Colon (tissue), 2 donors: ENCODE measurements around the gene DONSON.
"Not testable (repeated sequence)": the region's sequence is repeated elsewhere in the genome, so short reads cannot be mapped to it uniquely, and the experiment has no call there.

Source experiments
- FAIRE-seq: peaks from 2 replicates; lab custom pipeline; 2012; peaks lifted over from hg19 to GRCh38; lab: Jason Lieb, UNC
- donor health status: control.
- donor health status: control.

Gene DONSON

GRCh38 chr21:33588485-33589335 is at the start of gene DONSON:
Gene DONSON, minus strand, starts transcription at chr21:33588684. Its CDS starts 43 bp downstream, at chr21:33588641.
- FAIRE-seq = no peak

GRCh38 chr21:33634254-33634653 is 45.8 kb upstream of the DONSON start:
- FAIRE-seq = no peak

GRCh38 chr21:33626151-33626550 is 37.7 kb upstream of the DONSON start:
- FAIRE-seq = not testable (repeated sequence)

- FAIRE-seq = no peak
Measured at GRCh38 chr21:33622253-33622652, 33.8 kb upstream of the DONSON start.

- no peak for FAIRE-seq
Measured at GRCh38 chr21:33619726-33620125, 31.2 kb upstream of the DONSON start.

- FAIRE-seq = no peak
Measured at GRCh38 chr21:33618407-33618806, 29.9 kb upstream of the DONSON start.

- not testable (repeated sequence) for FAIRE-seq
Measured at GRCh38 chr21:33617565-33617964, 29.1 kb upstream of the DONSON start.

- FAIRE-seq = no peak
Measured at GRCh38 chr21:33611006-33611744, 22.7 kb upstream of the DONSON start.

- no peak for FAIRE-seq
Measured at GRCh38 chr21:33608559-33608958, 20.1 kb upstream of the DONSON start.

- peak; percentile 38 for FAIRE-seq
Measured at GRCh38 chr21:33598051-33598450, 9.6 kb upstream of the DONSON start.

- FAIRE-seq = no peak
Measured at GRCh38 chr21:33587792-33588484, 546 bp downstream of the DONSON start.

GRCh38 chr21:33586927-33587326 is 1.6 kb downstream of the DONSON start:
- FAIRE-seq = no peak

GRCh38 chr21:33584455-33584854 is 4.0 kb downstream of the DONSON start:
- FAIRE-seq = no peak

GRCh38 chr21:33578959-33579542 is 9.4 kb downstream of the DONSON start:
- FAIRE-seq = no peak

- FAIRE-seq = no peak
Measured at GRCh38 chr21:33578214-33578613, 10.3 kb downstream of the DONSON start.

GRCh38 chr21:33576741-33577141 is 11.7 kb downstream of the DONSON start:
- not testable (repeated sequence) for FAIRE-seq

GRCh38 chr21:33572350-33572749 is 16.1 kb downstream of the DONSON start:
- no peak for FAIRE-seq

- FAIRE-seq = no peak
Measured at GRCh38 chr21:33569991-33570390, 18.5 kb downstream of the DONSON start.

GRCh38 chr21:33568448-33568847 is 20.0 kb downstream of the DONSON start:
- FAIRE-seq = no peak

- FAIRE-seq = no peak
Measured at GRCh38 chr21:33567914-33568313, 20.6 kb downstream of the DONSON start.

- FAIRE-seq = no peak
Measured at GRCh38 chr21:33566514-33566913, 22.0 kb downstream of the DONSON start.

- no peak for FAIRE-seq
Measured at GRCh38 chr21:33562389-33562788, 26.1 kb downstream of the DONSON start.
